ENCODE results near the gene GRXCR1. TPM values are rescaled to one million over a fixed set of nuclear protein-coding genes. Genes with fewer than 3 reads are reported as not detected.

Gene GRXCR1
- not detected for total RNA-seq

- Histone ChIP-seq H3K4me3 (no peak within 1 kb of the TSS), H3K27me3 (no peaks in the 10 kb centered on the region), H3K9me3 (peaks cover 0 to 4% (median 0%) of the 10 kb centered on the region in 4 donors), H3K36me3 (no peaks in the 10 kb centered on the region), H3K4me1 (no peaks in the 10 kb centered on the region), H3K27ac (replicated peaks in 1 of 4) (no peak within 1 kb of the TSS)
- DNase-seq (ENCODE audit: extremely low spot score) = no peak
- no peak for TF ChIP-seq EP300 (IDR thresholded peaks at IDR 0.05)
- TF ChIP-seq CTCF (IDR thresholded peaks at IDR 0.05) = no peak
- TF ChIP-seq POLR2AphosphoS5 (IDR thresholded peaks at IDR 0.05) = no peak
- TF ChIP-seq POLR2A (IDR thresholded peaks at IDR 0.05; ENCODE audit: low read depth) = no peak
- 80% methylated on average over 2 of the region's 2 CpGs for WGBS
- intact Hi-C loops (cut with DNase I) = no loop called here
These were observed at the start of gene GRXCR1 for GRCh38 chr4:42892413-42892812. TSS of gene GRXCR1 (plus strand) at chr4:42892713. CDS start at chr4:42893267, 554 bp downstream.

GRCh38 chr4:42843694-42844093, 48.8 kb upstream of the GRXCR1 start:
- no peak for DNase-seq (ENCODE audit: extremely low spot score)
- Histone ChIP-seq H3K27ac (replicated peaks in 1 of 4) (no peak overlapping the region), H3K4me1 (no peaks in the 10 kb centered on the region), H3K4me3 (no peak overlapping the region), H3K27me3 (no peaks in the 10 kb centered on the region), H3K36me3 (no peaks in the 10 kb centered on the region), H3K9me3 (no peaks in the 10 kb centered on the region)
- intact Hi-C loops (cut with DNase I) = no loop called here
- TF ChIP-seq POLR2AphosphoS5 (IDR thresholded peaks at IDR 0.05) (no peak), EP300 (IDR thresholded peaks at IDR 0.05) (no peak), POLR2A (IDR thresholded peaks at IDR 0.05; ENCODE audit: low read depth) (no peak), CTCF (IDR thresholded peaks at IDR 0.05) (no peak)
- 80% methylated on average over 2 of the region's 2 CpGs for WGBS

GRCh38 chr4:42844422-42845070, 48.0 kb upstream of the GRXCR1 start:
- no peak for DNase-seq (ENCODE audit: extremely low spot score)
- intact Hi-C loops (cut with DNase I) = no loop called here
- WGBS = 88% methylated on average over 3 of the region's 3 CpGs
- no peaks in the 10 kb centered on the region for H3K4me1 ChIP-seq
- peaks cover 0 to 2% (median under 1%) of the 10 kb centered on the region in 4 donors for H3K9me3 ChIP-seq
- H3K27ac ChIP-seq (replicated peaks in 1 of 4) = no peak overlapping the region
- H3K36me3 ChIP-seq = no peaks in the 10 kb centered on the region
- TF ChIP-seq POLR2A (IDR thresholded peaks at IDR 0.05; ENCODE audit: low read depth) = no peak
- no peak for TF ChIP-seq CTCF (IDR thresholded peaks at IDR 0.05)
- no peak for TF ChIP-seq EP300 (IDR thresholded peaks at IDR 0.05)
- no peak for TF ChIP-seq POLR2AphosphoS5 (IDR thresholded peaks at IDR 0.05)
- no peaks in the 10 kb centered on the region for H3K27me3 ChIP-seq
- H3K4me3 ChIP-seq = no peak overlapping the region

- WGBS = 33% methylated on average over 1 of the region's 1 CpG
- no peaks in the 10 kb centered on the region for H3K36me3 ChIP-seq
- H3K4me1 ChIP-seq = no peaks in the 10 kb centered on the region
- TF ChIP-seq POLR2AphosphoS5 (IDR thresholded peaks at IDR 0.05) (no peak), POLR2A (IDR thresholded peaks at IDR 0.05; ENCODE audit: low read depth) (no peak), EP300 (IDR thresholded peaks at IDR 0.05) (no peak), CTCF (IDR thresholded peaks at IDR 0.05) (no peak)
- no peaks in the 10 kb centered on the region for H3K27me3 ChIP-seq
- DNase-seq (ENCODE audit: extremely low spot score) = no peak
- no peak overlapping the region for H3K4me3 ChIP-seq
- intact Hi-C loops (cut with DNase I) = no loop called here
- H3K9me3 ChIP-seq = peaks cover 0 to 11% (median 3%) of the 10 kb centered on the region in 4 donors
- H3K27ac ChIP-seq (replicated peaks in 1 of 4) = no peak overlapping the region
These were observed 46.9 kb upstream of the GRXCR1 start for GRCh38 chr4:42845586-42845985.

GRCh38 chr4:42855779-42856178, 36.7 kb upstream of the GRXCR1 start:
- peaks cover 0 to 5% (median 1%) of the 10 kb centered on the region in 4 donors for H3K9me3 ChIP-seq
- no peaks in the 10 kb centered on the region for H3K36me3 ChIP-seq
- intact Hi-C loops (cut with DNase I) = no loop called here
- DNase-seq (ENCODE audit: extremely low spot score) = no peak
- no peak for TF ChIP-seq POLR2AphosphoS5 (IDR thresholded peaks at IDR 0.05)
- TF ChIP-seq POLR2A (IDR thresholded peaks at IDR 0.05; ENCODE audit: low read depth) = no peak
- TF ChIP-seq EP300 (IDR thresholded peaks at IDR 0.05) = no peak
- no peak for TF ChIP-seq CTCF (IDR thresholded peaks at IDR 0.05)
- H3K27me3 ChIP-seq = no peaks in the 10 kb centered on the region
- H3K4me3 ChIP-seq = no peak overlapping the region
- H3K4me1 ChIP-seq = no peaks in the 10 kb centered on the region
- no peak overlapping the region for H3K27ac ChIP-seq (replicated peaks in 1 of 4)
